Activated CD8-positive, alpha-beta T cell treated with anti-CD3 and anti-CD28 coated beads, Interleukin-2, amount 10 ng/mL, durations not matched to agents 7 days and 5 days (primary cell): ENCODE results near the gene TGFBR3L. TPM values are rescaled to one million over a fixed set of nuclear protein-coding genes. Genes with fewer than 3 reads are reported as not detected.
A peak's percentile ranks its signal among the peaks of the same experiment; 100 is the strongest.

Experiments used
- ATAC-seq: fragments of 150-1000 bp; cut with Tn5 transposase; one replicate; pipeline ENCODE4 v1.10.0; 2021; ENCODE audit warnings: moderate library complexity
- CTCF ChIA-PET: fragments of 350-600 bp; sonication (Branson Sonifier 250); formaldehyde crosslinking; loops from one replicate; lab custom pipeline; 2021; ENCODE audit warnings: antibody characterized with exemption; lab: Charles Lee
- POLR2A ChIA-PET: fragments of 350-600 bp; sonication (Branson Sonifier 250); formaldehyde crosslinking; loops from one replicate; lab custom pipeline; 2021; ENCODE audit warnings: antibody characterized with exemption; lab: Charles Lee
- DNase-seq: peaks from one replicate; pipeline ENCODE4 v3.0.0-alpha.2; 2020
- H3K27ac Mint-ChIP-seq: one replicate; pipeline ENCODE4 v1.8.0; 2021; ENCODE audit warnings: mild to moderate bottlenecking, mixed read lengths
- H3K27me3 Mint-ChIP-seq: one replicate; pipeline ENCODE4 v1.8.0; 2021; ENCODE audit warnings: low read depth, mixed read lengths
- H3K36me3 Mint-ChIP-seq: one replicate; pipeline ENCODE4 v1.8.0; 2021; ENCODE audit warnings: low read depth, mixed read lengths
- H3K4me1 Mint-ChIP-seq: one replicate; pipeline ENCODE4 v1.8.0; 2021; ENCODE audit warnings: low read depth, mixed read lengths
- H3K4me3 Mint-ChIP-seq: one replicate; pipeline ENCODE4 v1.8.0; 2021; ENCODE audit warnings: mild to moderate bottlenecking, mixed read lengths
- H3K9me3 Mint-ChIP-seq: one replicate; pipeline ENCODE4 v1.8.0; 2022; ENCODE audit warnings: mixed read lengths; ENCODE audit not compliant: insufficient read depth
- total RNA-seq, 2 experiments: library from RNA; stranded (reverse); gene quantifications; one replicate each; pipeline ENCODE4 v1.2.3, GENCODE V29; 2021

TGFBR3L gene
- total RNA-seq, 2 experiments from 2014 or later: 2.7 to 3.6 TPM

- peaks cover 27% of the 10 kb centered on the region for H3K36me3 Mint-ChIP-seq
- CTCF ChIA-PET: no interaction called here
These were observed 19.4 kb downstream of the TGFBR3L start for GRCh38 chr19:7933828-7934725.

GRCh38 chr19:7934766-7935165, 20.1 kb downstream of the TGFBR3L start:
- DNase-seq (no peak), ATAC-seq (no peak)
- Mint-ChIP-seq H3K27me3 (no peaks in the 10 kb centered on the region), H3K27ac (no peak overlapping the region), H3K4me1 (peaks cover 3% of the 10 kb centered on the region), H3K9me3 (no peaks in the 10 kb centered on the region), H3K36me3 (peaks cover 27% of the 10 kb centered on the region), H3K4me3 (no peak overlapping the region)
- POLR2A ChIA-PET: no interaction called here
- CTCF ChIA-PET: interaction anchor here (1.3 kb wide), 1 partner anchor 9 kb away, joined by 10 read pairs; the partner anchor contains the start of gene TIMM44

More at GRCh38 chr19:7933828-7934725, 19.4 kb downstream of the TGFBR3L start:
- Mint-ChIP-seq H3K9me3 (no peaks in the 10 kb centered on the region), H3K4me1 (peaks cover 5% of the 10 kb centered on the region), H3K27me3 (no peaks in the 10 kb centered on the region), H3K4me3 (no peak overlapping the region), H3K27ac (no peak overlapping the region)
- POLR2A ChIA-PET: no interaction called here
- ATAC-seq (no peak), DNase-seq (no peak)

- H3K9me3 Mint-ChIP-seq: no peaks in the 10 kb centered on the region
- POLR2A ChIA-PET: no interaction called here
- CTCF ChIA-PET: interaction anchor here (1.0 kb wide), 2 partner anchors 12 to 62 kb away, joined by 4 read pairs; no protein-coding TSS in a partner anchor
- peak overlapping the region; percentile 15 for H3K4me3 Mint-ChIP-seq
- no peak overlapping the region for H3K27ac Mint-ChIP-seq
- no peaks in the 10 kb centered on the region for H3K27me3 Mint-ChIP-seq
- H3K36me3 Mint-ChIP-seq: peaks cover 16% of the 10 kb centered on the region
- ATAC-seq (no peak), DNase-seq (no peak)
- H3K4me1 Mint-ChIP-seq: peaks cover 39% of the 10 kb centered on the region
These were observed 26.2 kb downstream of the TGFBR3L start for GRCh38 chr19:7940841-7941240.

GRCh38 chr19:7941895-7942596, 27.4 kb downstream of the TGFBR3L start:
- Mint-ChIP-seq H3K4me3 (peak overlapping the region; percentile 91), H3K27me3 (no peaks in the 10 kb centered on the region), H3K9me3 (no peaks in the 10 kb centered on the region), H3K27ac (peak overlapping the region; percentile 97), H3K4me1 (peaks cover 39% of the 10 kb centered on the region), H3K36me3 (peaks cover 15% of the 10 kb centered on the region)
- CTCF ChIA-PET: interaction anchor here (1.1 kb wide), 1 partner anchor 24 kb away, joined by 3 read pairs; no protein-coding TSS in a partner anchor
- ATAC-seq (no peak), DNase-seq (no peak)
- POLR2A ChIA-PET: no interaction called here

GRCh38 chr19:7942981-7943443, 28.4 kb downstream of the TGFBR3L start:
- no peaks in the 10 kb centered on the region for H3K27me3 Mint-ChIP-seq
- H3K36me3 Mint-ChIP-seq: peaks cover 14% of the 10 kb centered on the region
- H3K9me3 Mint-ChIP-seq: no peaks in the 10 kb centered on the region
- peaks cover 39% of the 10 kb centered on the region for H3K4me1 Mint-ChIP-seq
- peak; percentile 11 for ATAC-seq
- no peak for DNase-seq
- peak overlapping the region; percentile 91 for H3K4me3 Mint-ChIP-seq
- ChIA-PET POLR2A (interaction anchor here (0.8 to 1.9 kb wide), 11 partner anchors 12 to 874 kb away, joined by 3 to 17 read pairs (median 5); partner anchors contain the start of genes ELAVL1, MAP2K7 and SNAPC2), CTCF (interaction anchor here (0.8 to 3.0 kb wide), 29 partner anchors 7 to 594 kb away, joined by 3 to 50 read pairs (median 7); partner anchors contain the start of genes ARHGEF18, ELAVL1, SNAPC2 and TRAPPC5)
- peak overlapping the region; percentile 97 for H3K27ac Mint-ChIP-seq

- Mint-ChIP-seq H3K27me3 (no peaks in the 10 kb centered on the region), H3K9me3 (no peaks in the 10 kb centered on the region), H3K4me1 (peaks cover 39% of the 10 kb centered on the region), H3K36me3 (peaks cover 14% of the 10 kb centered on the region), H3K4me3 (peak within 1 kb of the TSS; percentile 91), H3K27ac (peak within 1 kb of the TSS; percentile 97)
- ChIA-PET POLR2A (interaction anchor here (0.5 to 1.9 kb wide), 14 partner anchors 13 to 875 kb away, joined by 3 to 17 read pairs (median 4); partner anchors contain the start of genes ELAVL1, MAP2K7 and SNAPC2), CTCF (interaction anchor here (0.8 to 3.0 kb wide), 37 partner anchors 8 to 647 kb away, joined by 3 to 50 read pairs (median 6); partner anchors contain the start of genes ARHGEF18, ELAVL1, MAP2K7 and SNAPC2)
- peak; percentile 99 for ATAC-seq
- DNase-seq: peak; percentile 100
These were observed 29.0 kb downstream of the TGFBR3L start, which contains the start of gene TIMM44 for GRCh38 chr19:7943444-7944176. TSS of gene TIMM44 (minus strand) at chr19:7943666. CDS start at chr19:7943651, 15 bp downstream.

- ATAC-seq (peak; percentile 49), DNase-seq (peak; percentile 92)
- no peaks in the 10 kb centered on the region for H3K27me3 Mint-ChIP-seq
- H3K27ac Mint-ChIP-seq: peak overlapping the region; percentile 97
- peaks cover 10% of the 10 kb centered on the region for H3K36me3 Mint-ChIP-seq
- peaks cover 36% of the 10 kb centered on the region for H3K4me1 Mint-ChIP-seq
- H3K4me3 Mint-ChIP-seq: peak overlapping the region; percentile 91
- ChIA-PET CTCF (interaction anchor here (0.7 to 3.0 kb wide), 38 partner anchors 9 to 646 kb away, joined by 3 to 50 read pairs (median 6); partner anchors contain the start of genes ARHGEF18, ELAVL1, MAP2K7 and SNAPC2), POLR2A (interaction anchor here (0.5 to 1.9 kb wide), 10 partner anchors 13 to 412 kb away, joined by 3 to 17 read pairs (median 5); partner anchors contain the start of genes ELAVL1, MAP2K7 and SNAPC2)
- H3K9me3 Mint-ChIP-seq: no peaks in the 10 kb centered on the region
These were observed 29.6 kb downstream of the TGFBR3L start for GRCh38 chr19:7944177-7944761.

- Mint-ChIP-seq H3K4me1 (peaks cover 14% of the 10 kb centered on the region), H3K9me3 (no peaks in the 10 kb centered on the region), H3K27me3 (no peaks in the 10 kb centered on the region), H3K4me3 (no peak overlapping the region), H3K36me3 (no peaks in the 10 kb centered on the region), H3K27ac (no peak overlapping the region)
- no peak for DNase-seq
- CTCF ChIA-PET: no interaction called here
- POLR2A ChIA-PET: no interaction called here
- no peak for ATAC-seq
These were observed 33.3 kb downstream of the TGFBR3L start for GRCh38 chr19:7947939-7948338.

GRCh38 chr19:7953060-7953459, 38.4 kb downstream of the TGFBR3L start:
- no peak overlapping the region for H3K4me3 Mint-ChIP-seq
- POLR2A ChIA-PET: no interaction called here
- no peak for ATAC-seq
- DNase-seq: no peak
- no peak overlapping the region for H3K27ac Mint-ChIP-seq
- H3K27me3 Mint-ChIP-seq: no peaks in the 10 kb centered on the region
- CTCF ChIA-PET: interaction anchor here (3.1 kb wide), 1 partner anchor 9 kb away, joined by 17 read pairs; the partner anchor contains the start of gene TIMM44
- H3K4me1 Mint-ChIP-seq: no peaks in the 10 kb centered on the region
- no peaks in the 10 kb centered on the region for H3K36me3 Mint-ChIP-seq
- H3K9me3 Mint-ChIP-seq: no peaks in the 10 kb centered on the region

- ChIA-PET POLR2A (no interaction called here), CTCF (interaction anchor here (3.1 kb wide), 1 partner anchor 9 kb away, joined by 17 read pairs; the partner anchor contains the start of gene TIMM44)
- H3K4me3 Mint-ChIP-seq: no peak overlapping the region
- H3K4me1 Mint-ChIP-seq: no peaks in the 10 kb centered on the region
- no peaks in the 10 kb centered on the region for H3K27me3 Mint-ChIP-seq
- no peaks in the 10 kb centered on the region for H3K9me3 Mint-ChIP-seq
- ATAC-seq (no peak), DNase-seq (no peak)
- no peak overlapping the region for H3K27ac Mint-ChIP-seq
- H3K36me3 Mint-ChIP-seq: no peaks in the 10 kb centered on the region
These were observed 38.9 kb downstream of the TGFBR3L start for GRCh38 chr19:7953576-7953975.
